Transverse colon (tissue), 4 donors: ENCODE results near the gene ABT1. TPM values are rescaled to one million over a fixed set of nuclear protein-coding genes. Genes with fewer than 3 reads are reported as not detected.

Source experiments
- DNase-seq: peaks from one replicate; pipeline ENCODE4 v3.0.0-alpha.2; 2019
- H3K27ac ChIP-seq, 4 donors: fragments of 200-600 bp; sonication (generic); 2 replicates each; pipeline ENCODE4 v1.5.1; 2016 to 2018; ENCODE audit warnings: inconsistent platforms in 4 of 4
- H3K27me3 ChIP-seq: fragments of 200-600 bp; sonication (generic); 2 replicates; pipeline ENCODE4 v1.5.1; 2017; ENCODE audit warnings: inconsistent platforms
- H3K36me3 ChIP-seq, 4 donors: fragments of 200-600 bp; sonication (generic); 2 replicates each; pipeline ENCODE4 v1.5.1; 2017 to 2019; ENCODE audit warnings: inconsistent platforms in 4 of 4
- H3K4me1 ChIP-seq, 4 donors: fragments of 200-600 bp; sonication (generic); 2 replicates each; pipeline ENCODE4 v1.5.1; 2017 to 2020; ENCODE audit warnings: inconsistent platforms in 4 of 4
- H3K4me3 ChIP-seq, 4 donors: fragments of 200-600 bp; sonication (generic); 1 replicate in 1 of 4; 2 replicates in 3 of 4; pipeline versions ENCODE4 v1.5.1 to v1.6.1; 2017 to 2019; ENCODE audit warnings: inconsistent platforms in 4 of 4
- H3K9me3 ChIP-seq, 2 donors: fragments of 200-600 bp; sonication (generic); 2 replicates each; pipeline ENCODE4 v1.5.1; 2017 to 2019; ENCODE audit warnings: inconsistent platforms in 2 of 2
- EP300 ChIP-seq: sonication (generic); formaldehyde crosslinking; IDR thresholded peaks from one replicate; pipeline ENCODE4 v1.6.1; 2017; ENCODE audit warnings: antibody characterized with exemption, low read depth
- POLR2A ChIP-seq: fragments of 450-650 bp; IDR thresholded peaks from one replicate; pipeline ENCODE4 v1.6.1; 2016; ENCODE audit warnings: antibody characterized with exemption, mild to moderate bottlenecking, moderate library complexity
- POLR2AphosphoS5 ChIP-seq, 3 donors: sonication (generic); formaldehyde crosslinking; IDR thresholded peaks; one replicate each; pipeline ENCODE4 v1.6.1; 2016; ENCODE audit warnings: antibody characterized with exemption in 3 of 3
- WGBS, 2 donors: methylation state at CpG; one replicate each; pipeline ENCODE4 v1.1.5; 2018; ENCODE audit warnings: low coverage in 1 of 2; 5-methylcytosine and 5-hydroxymethylcytosine counted together
- in situ Hi-C, 4 donors: fragments of 200-750 bp; cut with MboI; loops; one replicate each; pipeline versions ENCODE4 v1.15.0 to v1.15.1; 2017; ENCODE audit warnings: low sequenced_read_pairs in 3 of 4, low pct_ligation_motif_present in 1 of 4, low pct_unique_long_range_greater_than_20kb in 1 of 4
- intact Hi-C: fragments of 100-400 bp; cut with DNase I; formaldehyde crosslinking; loops from one replicate; pipeline ENCODE4 v1.15.1; 2023; ENCODE audit warnings: low total_unique reads
- total RNA-seq, 4 donors: library from RNA; depleted of rRNA; stranded (reverse); fragments of >200 nt; gene quantifications; one replicate each; pipeline ENCODE4 v1.1.0, GENCODE V29; 2016
- TF ChIP-seq, protein P1 (sequence below), 5 experiments: fragments of 200-600 bp in 3 of 5; fragments of 450-650 bp in 2 of 5; sonication (generic) in 3 of 5; IDR thresholded peaks; 1 replicate in 2 of 5; 2 replicates in 3 of 5; pipeline ENCODE4 v1.5.1; 2016 to 2017; ENCODE audit warnings: antibody characterized with exemption in 5 of 5, inconsistent platforms in 3 of 5, mild to moderate bottlenecking in 2 of 5, moderate library complexity in 1 of 5

ABT1 gene
- total RNA-seq, 4 donors from 2014 or later, result 5.6 to 16.5 (median 12.4) TPM

DNA sequence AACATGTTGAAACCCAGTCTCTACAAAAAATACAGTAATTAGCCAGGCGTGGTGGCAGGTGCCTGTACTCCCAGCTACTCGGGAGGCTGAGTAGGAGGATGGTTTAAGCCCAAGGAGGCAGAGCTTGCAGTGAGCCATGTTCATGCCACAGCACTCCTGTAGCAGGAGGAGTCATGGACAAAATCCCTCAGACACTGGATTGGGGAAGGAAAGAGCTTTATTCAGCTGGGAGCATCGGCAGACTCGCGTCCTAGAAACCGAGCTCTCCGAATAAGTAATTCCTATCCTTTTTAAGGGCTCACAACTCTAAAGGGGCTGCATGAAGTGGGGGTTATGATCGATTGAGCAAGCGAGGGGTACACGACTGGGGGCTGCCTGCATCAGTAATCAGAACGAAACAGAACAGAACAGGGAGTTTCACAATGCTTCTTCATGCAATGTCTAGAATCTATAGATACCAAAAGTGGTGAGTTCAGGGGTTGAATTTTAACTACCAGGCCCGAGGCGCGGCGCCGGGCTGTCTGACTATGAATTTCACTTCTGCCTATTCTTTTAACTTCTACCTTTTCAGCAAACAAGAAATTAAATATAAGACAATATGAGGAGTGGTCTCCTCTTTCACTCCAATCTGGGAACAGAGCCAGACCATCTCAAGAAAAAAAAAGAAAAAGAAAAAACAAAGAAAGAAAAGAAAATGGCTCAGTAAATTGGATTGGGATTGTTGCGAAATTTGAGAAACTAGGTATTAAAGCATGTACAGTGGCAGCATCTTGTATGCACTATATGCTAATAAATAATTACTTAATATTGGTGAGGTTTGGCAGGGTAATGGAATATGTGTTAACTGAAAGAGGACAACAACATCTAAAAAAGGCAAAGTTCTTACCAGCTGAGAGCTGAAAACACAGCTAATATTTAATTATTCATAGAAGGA, 35.0 kb upstream of the ABT1 start:
- Histone ChIP-seq H3K4me3 (no peak overlapping the region), H3K27me3 (no peaks in the 10 kb centered on the region), H3K36me3 (no peaks in the 10 kb centered on the region), H3K27ac (no peak overlapping the region), H3K4me1 (no peaks in the 10 kb centered on the region), H3K9me3 (no peaks in the 10 kb centered on the region)
- 75 to 98% methylated on average over 8 to 17 of the region's 17 CpGs for WGBS, 2 donors
- DNase-seq, result no peak
- in situ Hi-C loops (no loop called here), intact Hi-C loops (no loop called here)
- TF ChIP-seq POLR2A, result no peak
- TF ChIP-seq POLR2AphosphoS5 (IDR thresholded peaks at IDR 0.05), result no peak
- TF ChIP-seq, protein P1, sequence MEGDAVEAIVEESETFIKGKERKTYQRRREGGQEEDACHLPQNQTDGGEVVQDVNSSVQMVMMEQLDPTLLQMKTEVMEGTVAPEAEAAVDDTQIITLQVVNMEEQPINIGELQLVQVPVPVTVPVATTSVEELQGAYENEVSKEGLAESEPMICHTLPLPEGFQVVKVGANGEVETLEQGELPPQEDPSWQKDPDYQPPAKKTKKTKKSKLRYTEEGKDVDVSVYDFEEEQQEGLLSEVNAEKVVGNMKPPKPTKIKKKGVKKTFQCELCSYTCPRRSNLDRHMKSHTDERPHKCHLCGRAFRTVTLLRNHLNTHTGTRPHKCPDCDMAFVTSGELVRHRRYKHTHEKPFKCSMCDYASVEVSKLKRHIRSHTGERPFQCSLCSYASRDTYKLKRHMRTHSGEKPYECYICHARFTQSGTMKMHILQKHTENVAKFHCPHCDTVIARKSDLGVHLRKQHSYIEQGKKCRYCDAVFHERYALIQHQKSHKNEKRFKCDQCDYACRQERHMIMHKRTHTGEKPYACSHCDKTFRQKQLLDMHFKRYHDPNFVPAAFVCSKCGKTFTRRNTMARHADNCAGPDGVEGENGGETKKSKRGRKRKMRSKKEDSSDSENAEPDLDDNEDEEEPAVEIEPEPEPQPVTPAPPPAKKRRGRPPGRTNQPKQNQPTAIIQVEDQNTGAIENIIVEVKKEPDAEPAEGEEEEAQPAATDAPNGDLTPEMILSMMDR (IDR thresholded peaks at IDR 0.05), result no peak
- TF ChIP-seq EP300, result no peak

DNA sequence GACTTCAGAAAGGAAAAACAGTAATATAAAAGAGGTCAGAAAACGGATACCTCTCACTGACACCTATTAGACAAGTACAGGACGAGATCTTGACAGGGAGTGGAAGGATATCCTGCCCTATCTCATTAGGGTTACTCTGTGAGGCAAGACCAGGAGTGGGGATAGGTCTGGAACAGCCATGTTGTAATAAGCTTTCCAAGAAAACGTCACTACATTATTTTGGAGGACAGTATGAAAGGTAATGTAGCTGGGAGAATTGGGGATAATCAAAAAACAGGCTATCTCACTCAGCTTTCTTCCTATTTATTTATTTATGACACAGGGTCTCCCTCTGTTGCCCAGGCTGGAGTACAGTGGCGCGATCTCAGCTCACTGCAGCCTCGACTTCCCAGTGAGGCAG, 33.3 kb upstream of the ABT1 start:
- Histone ChIP-seq H3K4me3 (no peak overlapping the region), H3K36me3 (no peaks in the 10 kb centered on the region), H3K27me3 (no peaks in the 10 kb centered on the region), H3K27ac (no peak overlapping the region), H3K9me3 (no peaks in the 10 kb centered on the region), H3K4me1 (peaks cover 0 to 4% (median 0%) of the 10 kb centered on the region in 4 donors)
- intact Hi-C loops (no loop called here), in situ Hi-C loops (no loop called here)
- 86 to 87% methylated on average over 5 to 6 of the region's 6 CpGs for WGBS, 2 donors
- TF ChIP-seq, protein P1 (IDR thresholded peaks at IDR 0.05), result no peak
- TF ChIP-seq EP300 (no peak), POLR2A (no peak), POLR2AphosphoS5 (IDR thresholded peaks at IDR 0.05) (no peak)
- DNase-seq, result no peak

DNA sequence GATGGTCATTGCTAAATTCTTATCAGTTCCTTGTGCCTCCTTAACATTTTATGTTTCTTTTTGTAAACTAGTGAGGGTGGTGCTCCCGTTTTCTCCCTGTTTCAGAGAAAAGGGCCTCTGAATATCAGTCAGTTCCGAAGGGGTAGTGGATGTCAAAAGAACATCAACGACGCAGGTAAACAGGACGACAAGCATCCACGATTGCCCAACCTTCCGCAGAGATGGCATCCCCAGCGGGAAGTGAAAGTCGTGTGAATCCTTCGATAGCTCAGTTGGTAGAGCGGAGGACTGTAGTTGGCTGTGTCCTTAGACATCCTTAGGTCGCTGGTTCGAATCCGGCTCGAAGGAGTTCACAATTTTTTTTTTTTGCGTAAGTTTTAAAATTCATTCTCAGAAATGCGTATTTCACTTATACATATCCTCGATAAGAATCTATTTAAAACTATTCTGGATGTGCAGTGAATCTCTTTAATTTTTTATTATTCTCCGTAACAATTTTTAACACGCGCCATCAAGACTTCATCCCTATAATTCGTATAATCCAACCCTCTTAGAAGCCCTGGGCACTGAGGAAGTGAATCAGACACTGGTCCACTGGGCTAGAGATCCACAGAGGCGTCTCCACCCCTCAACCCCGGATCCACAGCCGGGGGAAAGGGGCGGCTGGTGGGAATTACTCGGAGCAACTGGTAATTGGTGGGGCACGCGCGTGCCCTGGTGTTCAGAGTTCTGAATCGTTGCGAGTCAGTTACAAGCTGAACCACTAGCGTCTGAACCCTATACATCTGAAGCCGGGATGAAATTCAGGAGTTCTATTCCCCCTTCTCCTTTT, 27.9 kb upstream of the ABT1 start:
- 5 to 8% methylated on average over 21 to 34 of the region's 34 CpGs for WGBS, 2 donors
- DNase-seq, result peak; percentile 98
- H3K27ac ChIP-seq, result peak overlapping the region; percentile 49 to 69 (median 64)
- peak overlapping the region; percentile 39 to 64 (median 40) for H3K4me3 ChIP-seq
- no peaks in the 10 kb centered on the region for H3K36me3 ChIP-seq
- H3K27me3 ChIP-seq, result no peaks in the 10 kb centered on the region
- H3K4me1 ChIP-seq, result peaks cover 0 to 14% (median 5%) of the 10 kb centered on the region in 4 donors
- in situ Hi-C loops (no loop called here), intact Hi-C loops (no loop called here)
- TF ChIP-seq EP300, result no peak
- peak; percentile 16 for TF ChIP-seq POLR2A
- TF ChIP-seq, protein P1 (IDR thresholded peaks at IDR 0.05), result no peak
- peak; percentile 9 to 58 (median 28) for TF ChIP-seq POLR2AphosphoS5 (IDR thresholded peaks at IDR 0.05)
- no peaks in the 10 kb centered on the region for H3K9me3 ChIP-seq

GRCh38 chr6:26569433-26569764, 27.4 kb upstream of the ABT1 start:
- peak overlapping the region in 1 of 4 donors; percentile 16 for H3K27ac ChIP-seq
- in situ Hi-C loops, result no loop called here

More at GRCh38 chr6:26569433-26569764, 27.4 kb upstream of the ABT1 start:
- Histone ChIP-seq H3K4me3 (peak overlapping the region in 1 of 4 donors; percentile 39), H3K27me3 (no peaks in the 10 kb centered on the region), H3K4me1 (peaks cover 0 to 14% (median 5%) of the 10 kb centered on the region in 4 donors), H3K36me3 (no peaks in the 10 kb centered on the region), H3K9me3 (no peaks in the 10 kb centered on the region)
- 0 to 8% methylated on average over 1 to 2 of the region's 2 CpGs for WGBS, 2 donors
- intact Hi-C loops, result no loop called here
- TF ChIP-seq, protein P1 (IDR thresholded peaks at IDR 0.05), result no peak
- TF ChIP-seq EP300 (no peak), POLR2A (no peak), POLR2AphosphoS5 (IDR thresholded peaks at IDR 0.05) (no peak)
- DNase-seq, result no peak
